Ramos (cell line): Measurements from ENCODE around the gene KY.

ENCODE experiments used
- in situ Hi-C: fragments of 300-500 bp; cut with MboI; formaldehyde crosslinking; loops from one replicate; pipeline ENCODE4 v1.14.3; 2022; ENCODE audit warnings: low sequenced_read_pairs; ENCODE audit not compliant: unreplicated experiment

Gene KY

DNA sequence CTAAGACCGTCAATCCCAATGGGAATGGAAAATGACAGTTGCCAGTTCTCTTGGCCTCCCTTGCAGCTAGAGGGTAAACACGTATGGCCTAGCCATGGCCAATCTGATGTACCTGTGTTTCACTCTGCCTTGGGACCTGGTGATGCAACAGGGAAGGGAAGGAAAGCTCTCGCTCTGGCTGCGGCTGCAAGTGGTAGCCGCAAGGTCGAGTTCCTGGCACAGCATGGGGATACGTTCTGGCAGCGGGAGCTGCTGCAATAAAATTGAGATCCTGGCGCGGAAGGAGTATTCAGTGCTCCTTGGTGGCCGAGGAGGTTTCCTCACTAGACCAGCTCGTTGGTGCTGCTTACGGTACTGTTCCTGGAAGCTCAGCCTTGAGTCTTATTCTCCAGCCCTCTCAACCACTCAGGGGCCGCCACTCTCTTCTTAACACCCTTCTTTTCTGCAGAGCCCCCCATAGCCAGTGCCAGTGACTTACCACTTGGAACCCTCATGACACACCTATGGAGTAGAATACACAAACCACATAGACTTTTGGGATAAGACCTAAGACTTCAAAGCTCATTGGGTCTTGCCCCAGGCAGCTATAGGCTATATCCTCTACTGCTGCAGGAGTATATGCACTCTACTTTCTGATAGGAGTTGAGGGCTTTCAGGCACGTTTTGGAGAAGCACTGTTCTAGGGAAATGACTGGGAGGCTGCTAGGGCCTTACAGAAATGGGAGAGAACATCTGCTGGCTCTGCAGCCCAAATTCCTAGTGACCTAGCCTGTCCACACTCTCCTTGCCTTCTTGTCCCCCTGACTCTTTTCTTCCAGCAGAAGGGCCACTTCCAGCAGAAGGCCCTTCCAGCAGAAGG, 2.7 kb downstream of the KY start:
- in situ Hi-C loops, result no loop called here

DNA sequence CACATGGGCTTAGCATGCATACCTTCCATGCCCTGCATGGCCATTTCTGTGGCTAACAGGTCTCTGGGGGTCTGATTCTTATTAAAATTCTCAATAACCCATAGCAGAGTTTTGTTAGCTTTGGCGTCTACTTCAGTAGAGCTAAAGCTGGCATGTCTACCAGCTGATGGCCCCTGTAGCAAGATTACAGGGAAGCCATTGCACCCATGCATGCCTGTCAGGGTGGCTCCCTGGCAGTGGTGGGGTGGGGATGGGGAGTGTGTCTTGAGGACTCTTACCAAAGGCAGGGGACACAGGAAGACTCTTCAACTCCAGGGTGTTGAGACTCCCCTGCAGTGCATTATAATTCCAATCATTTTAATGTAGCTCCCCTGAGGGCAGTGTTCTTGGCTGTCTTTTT, 4.7 kb downstream of the KY start:
- in situ Hi-C loops, result no loop called here

GRCh38 chr3:134645515-134645914, 5.3 kb downstream of the KY start:
- in situ Hi-C loops, result no loop called here

DNA sequence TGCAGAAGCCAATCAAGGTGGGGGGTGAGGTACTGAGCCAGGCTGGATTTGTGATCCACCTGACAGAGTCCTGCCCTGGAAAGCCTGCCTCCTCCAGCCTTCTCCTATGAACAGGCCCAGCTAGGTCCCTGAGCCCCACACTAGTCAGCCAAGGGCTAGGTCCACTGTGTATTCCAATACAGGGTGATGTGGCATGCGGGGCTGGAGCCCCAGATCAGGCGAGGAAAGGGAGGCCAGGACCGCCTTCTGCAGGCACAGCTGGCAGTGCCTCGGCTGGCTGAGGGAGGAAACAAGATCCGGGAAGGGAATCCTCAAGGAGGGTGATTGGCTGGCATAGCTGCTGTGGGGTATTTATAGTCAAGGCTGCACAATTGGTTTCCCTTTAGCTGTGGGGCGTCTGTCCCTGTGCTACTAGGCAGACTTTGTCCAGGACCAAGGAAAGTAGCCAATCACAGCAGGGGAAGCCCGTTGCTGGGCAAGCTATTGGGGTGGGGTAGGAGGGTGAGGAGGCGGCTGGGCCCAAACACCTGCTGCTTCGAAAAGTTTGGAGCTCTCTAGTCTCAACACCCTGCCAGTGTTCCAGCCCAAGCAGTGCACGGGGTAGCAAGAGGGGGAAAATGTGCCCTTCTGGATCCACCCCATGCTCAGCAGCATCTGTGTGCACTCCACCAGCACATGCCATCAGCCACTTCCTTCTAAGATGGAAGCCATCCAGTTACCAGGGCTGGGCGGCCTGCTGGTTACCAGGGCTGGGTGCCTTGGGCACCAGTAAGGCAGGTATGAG, 5.9 kb downstream of the KY start:
- in situ Hi-C loops, result no loop called here

DNA sequence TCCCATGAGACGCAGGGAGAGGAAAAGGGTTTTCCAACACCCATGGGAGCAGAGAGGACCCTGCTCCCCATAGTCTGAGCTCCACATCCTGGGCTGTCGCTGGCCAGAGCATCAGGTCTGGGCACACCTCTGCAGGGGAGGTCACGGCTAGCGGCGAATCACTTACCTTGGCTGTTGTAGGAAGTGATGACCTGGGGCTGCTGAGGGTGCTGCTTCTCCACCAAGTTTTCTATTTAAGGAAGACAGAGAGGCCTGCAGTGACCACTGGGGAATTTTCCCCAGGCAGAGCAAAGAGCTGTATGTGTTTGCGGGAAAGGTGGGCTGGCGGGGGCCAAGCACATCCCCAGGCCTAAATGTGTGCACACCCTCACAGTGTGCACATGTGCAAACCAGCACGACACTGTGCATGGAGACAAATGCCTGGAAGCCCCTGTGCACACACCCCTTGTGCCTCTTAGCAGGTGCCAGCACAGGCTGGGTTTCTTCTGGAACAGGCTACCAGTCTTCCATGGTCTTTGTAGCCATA, 7.6 kb downstream of the KY start:
- in situ Hi-C loops, result no loop called here

DNA sequence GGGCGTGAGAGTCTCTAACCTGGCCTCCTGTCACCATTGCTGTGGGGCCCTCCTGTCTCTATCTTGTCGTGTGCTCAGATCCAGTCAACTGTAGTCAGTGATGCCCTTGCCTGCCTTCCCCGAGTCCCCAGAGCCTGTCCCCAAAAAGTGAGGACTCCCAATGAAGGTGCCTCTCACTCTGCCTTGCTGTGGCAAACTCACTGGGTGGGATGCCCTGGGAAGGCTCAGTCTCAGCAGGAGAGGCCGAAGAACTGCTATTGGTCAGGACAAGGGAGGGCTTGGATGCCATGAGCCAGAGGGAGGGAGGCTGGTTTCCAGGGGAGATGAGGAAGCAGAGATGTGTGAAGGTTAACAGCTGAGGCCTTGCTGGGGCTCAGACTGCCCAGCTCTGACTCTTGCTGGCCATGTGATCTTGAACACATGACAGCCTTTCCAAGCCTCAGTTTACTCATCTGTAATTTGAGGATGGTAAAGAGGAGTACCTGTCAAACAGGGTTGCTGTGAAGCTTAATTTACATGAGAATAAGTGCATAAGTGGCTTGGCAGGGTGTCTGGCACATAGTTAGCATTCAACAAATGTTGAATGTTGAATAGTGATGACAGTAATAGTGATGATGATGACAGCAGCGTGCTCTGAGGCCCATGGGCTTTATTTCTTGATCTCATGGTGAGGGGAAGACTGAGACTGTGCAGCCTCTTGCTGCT, 8.2 kb downstream of the KY start:
- in situ Hi-C loops, result no loop called here

- in situ Hi-C loops, result no loop called here
Measured at GRCh38 chr3:134641671-134642300, 9.0 kb downstream of the KY start.

GRCh38 chr3:134640872-134641470, 9.9 kb downstream of the KY start:
- in situ Hi-C loops, result no loop called here

DNA sequence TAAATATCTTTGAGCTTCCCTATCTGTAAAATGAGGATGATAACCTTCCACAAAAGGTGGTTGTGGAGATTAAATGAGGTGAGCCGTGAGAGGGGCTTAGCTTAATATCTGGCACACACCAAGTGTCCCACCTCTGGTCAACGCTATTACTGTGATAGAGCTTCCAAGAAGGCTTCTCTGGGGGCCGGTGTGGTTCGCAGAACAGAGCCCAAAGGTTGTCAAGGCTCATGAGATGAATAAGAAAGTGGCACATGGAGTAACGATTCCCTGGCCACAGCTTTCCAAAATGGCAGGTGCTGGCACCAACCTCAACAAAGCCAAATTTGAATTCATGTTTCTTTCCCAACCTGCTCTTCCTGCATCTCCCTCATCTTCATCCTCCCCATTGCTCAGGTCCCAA, 10.4 kb downstream of the KY start:
- in situ Hi-C loops, result no loop called here

GRCh38 chr3:134638385-134639030, 12.3 kb downstream of the KY start:
- in situ Hi-C loops, result no loop called here

- in situ Hi-C loops, result no loop called here
Measured at GRCh38 chr3:134636406-134636805, 14.4 kb downstream of the KY start.

DNA sequence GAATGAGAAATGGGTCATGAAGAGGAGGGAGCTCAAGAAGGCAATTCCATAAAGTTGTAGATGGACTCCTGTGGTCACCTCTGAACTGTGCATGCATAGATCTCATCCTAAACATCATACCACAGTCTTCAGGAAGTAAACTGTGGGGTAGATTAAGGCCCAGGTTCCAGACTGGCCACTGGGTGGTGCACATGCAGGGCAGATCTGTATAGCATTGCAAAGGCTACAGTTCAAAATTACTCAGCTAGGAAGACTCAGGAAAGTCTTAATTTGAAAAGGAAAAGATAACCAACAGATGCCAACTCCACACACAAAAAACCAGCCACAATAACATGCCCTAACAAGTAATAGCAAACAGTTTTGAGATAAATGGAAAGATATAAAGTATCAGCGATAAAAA, 20.3 kb downstream of the KY start:
- in situ Hi-C loops, result no loop called here

- in situ Hi-C loops, result no loop called here
Measured at GRCh38 chr3:134628884-134629283, 21.9 kb downstream of the KY start.

- in situ Hi-C loops, result no loop called here
Measured at GRCh38 chr3:134627831-134628230, 23.0 kb downstream of the KY start.

GRCh38 chr3:134625885-134626741, 24.7 kb downstream of the KY start:
- in situ Hi-C loops, result no loop called here

GRCh38 chr3:134625462-134625861, 25.4 kb downstream of the KY start:
- in situ Hi-C loops, result no loop called here

- in situ Hi-C loops, result no loop called here
Measured at GRCh38 chr3:134624537-134625287, 26.1 kb downstream of the KY start.
